NCI-H2081 (cell line): ENCODE data around the gene PITX2.

Experiments
- DNase-seq, 2 experiments: peaks; one replicate each; lab custom pipeline; 2025; lab: John Stamatoyannopoulos, UW

PITX2 gene

GRCh38 chr4:110622841-110623717 lies at the start of gene PITX2:
TSS of gene PITX2 (minus strand) at chr4:110623077. CDS start at chr4:110622460, 617 bp downstream.
- DNase-seq = no peak

GRCh38 chr4:110671679-110672078 lies 48.8 kb upstream of the PITX2 start:
- no peak for DNase-seq

DNA sequence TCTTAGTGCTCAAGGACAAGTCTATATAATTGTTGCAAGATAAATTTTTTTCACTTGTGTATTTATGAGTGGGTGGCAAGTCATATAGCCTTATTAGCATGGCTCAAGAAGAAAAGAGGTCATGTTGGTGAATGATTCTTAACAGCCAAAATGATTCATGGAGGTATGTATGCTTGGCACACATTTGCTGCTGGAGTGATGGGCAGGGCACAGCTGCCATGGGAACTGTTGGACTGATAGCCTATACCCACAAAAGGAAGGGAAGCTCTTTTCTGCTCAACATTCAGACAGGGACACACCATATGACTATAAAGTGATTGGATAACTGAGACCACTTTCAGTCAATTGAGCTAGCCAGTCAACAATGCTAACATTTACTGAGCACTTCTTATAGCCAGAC lies 46.8 kb upstream of the PITX2 start:
- no peak for DNase-seq

DNA sequence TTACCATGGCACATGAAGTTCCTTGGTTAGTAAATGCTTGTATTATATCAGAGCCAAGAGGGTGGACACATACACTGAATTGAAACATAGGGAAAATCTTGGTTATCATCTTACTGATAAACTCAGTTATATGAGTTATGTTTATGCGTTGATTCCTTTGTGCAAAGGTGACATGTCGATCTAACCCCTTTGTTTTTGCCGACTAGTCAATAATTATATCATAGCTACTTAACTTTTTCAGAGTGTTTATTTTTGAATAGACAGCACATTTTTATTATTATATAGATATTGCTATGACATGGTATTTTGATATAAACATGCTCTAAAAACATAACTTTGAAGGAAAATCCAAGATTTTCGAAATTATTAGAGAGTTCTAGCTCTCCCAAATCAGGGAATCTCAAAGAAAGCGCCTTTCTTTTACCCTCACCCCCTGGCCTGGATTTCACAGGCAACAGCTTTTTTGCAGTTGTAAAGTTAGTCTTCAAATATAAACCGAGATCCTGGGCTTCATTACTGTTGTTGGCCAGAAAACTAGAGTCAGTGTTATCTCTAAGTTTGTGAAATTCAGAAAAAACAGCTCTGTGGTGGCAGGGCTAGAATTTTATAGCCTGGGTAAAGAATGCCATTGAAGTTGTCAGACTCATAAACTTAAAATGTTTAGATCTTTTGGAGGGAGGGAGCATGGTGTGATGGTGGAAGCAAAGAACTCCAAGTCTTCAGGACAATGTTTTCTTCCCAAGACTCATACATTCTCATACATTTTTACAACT lies 45.8 kb upstream of the PITX2 start:
- DNase-seq = no peak

DNA sequence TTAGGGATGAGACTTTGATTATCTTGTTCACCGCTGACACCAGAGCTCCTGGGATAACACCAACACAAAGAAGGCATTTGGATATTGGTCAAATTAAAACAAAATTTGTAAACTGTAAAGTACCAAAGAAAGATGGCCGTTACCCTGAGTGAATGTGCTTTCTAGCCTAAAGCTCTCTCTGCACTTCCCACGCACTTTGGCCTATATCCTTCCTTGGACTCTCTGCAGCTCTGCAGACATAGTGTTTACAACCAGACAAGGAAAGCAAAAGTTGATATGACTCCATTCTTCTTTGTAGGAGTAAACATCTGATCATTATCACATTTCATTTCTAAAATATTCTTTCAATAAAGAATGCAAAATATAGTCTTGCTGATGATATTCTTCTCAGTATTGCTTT lies 44.8 kb upstream of the PITX2 start:
- DNase-seq = no peak

GRCh38 chr4:110666030-110666429 lies 43.2 kb upstream of the PITX2 start:
- no peak for DNase-seq

GRCh38 chr4:110663738-110664444 lies 41.0 kb upstream of the PITX2 start:
- no peak for DNase-seq

DNA sequence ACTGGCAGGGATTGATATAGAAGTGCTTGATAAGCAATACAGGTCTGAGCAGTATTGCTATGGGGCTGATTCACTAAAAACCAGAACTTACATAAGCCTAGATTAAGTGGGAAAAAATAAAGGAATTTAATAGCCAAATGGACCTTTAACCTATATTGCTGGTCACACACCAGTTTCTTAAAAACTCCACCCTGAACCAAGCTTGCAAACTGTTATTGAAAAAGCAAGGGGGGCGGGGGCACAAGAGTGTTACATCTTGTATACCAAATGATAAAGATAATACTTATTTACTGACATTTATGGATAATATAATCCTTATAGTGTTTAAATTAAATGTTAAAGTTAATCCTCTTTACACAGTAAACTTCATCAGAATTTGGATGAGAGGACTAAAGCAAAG lies 40.3 kb upstream of the PITX2 start:
- DNase-seq = no peak

DNA sequence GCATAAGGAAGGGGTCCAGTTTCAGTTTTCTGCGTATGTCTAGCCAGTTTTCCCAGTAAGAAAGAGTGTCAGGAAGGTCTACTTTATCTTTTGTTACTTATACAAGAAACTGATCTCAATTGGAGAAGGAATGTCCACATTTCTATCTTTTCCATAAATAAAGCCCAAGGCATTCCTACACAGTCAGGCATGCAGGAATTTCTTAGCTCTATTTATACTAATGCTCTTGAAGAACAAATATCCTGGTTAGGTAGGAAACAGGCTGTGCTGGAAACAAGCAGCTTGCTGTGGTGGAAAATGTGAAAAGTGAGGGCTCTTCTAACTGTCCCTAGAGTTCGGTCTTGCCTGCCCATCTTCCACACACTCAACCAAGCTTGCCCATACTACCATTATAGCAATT lies 37.9 kb upstream of the PITX2 start:
- no peak for DNase-seq

DNA sequence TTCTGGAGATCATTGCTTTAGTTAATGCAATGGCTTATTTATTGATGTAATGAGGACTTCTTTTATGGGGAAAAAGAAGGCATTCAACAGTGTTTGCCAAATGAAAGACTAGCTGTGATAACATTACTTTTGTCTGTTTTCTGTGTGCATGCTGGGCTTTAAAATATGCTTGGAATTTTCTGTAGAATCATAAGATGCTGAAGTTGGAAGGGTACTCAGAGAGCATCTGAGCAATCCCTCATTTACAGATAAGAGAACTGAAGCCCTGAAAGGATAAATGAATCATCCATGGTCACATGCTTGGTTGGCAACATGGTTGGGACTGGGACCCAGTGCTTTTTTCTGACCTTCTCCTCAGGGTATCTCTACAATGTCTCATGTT lies 31.4 kb upstream of the PITX2 start:
- DNase-seq = no peak

DNA sequence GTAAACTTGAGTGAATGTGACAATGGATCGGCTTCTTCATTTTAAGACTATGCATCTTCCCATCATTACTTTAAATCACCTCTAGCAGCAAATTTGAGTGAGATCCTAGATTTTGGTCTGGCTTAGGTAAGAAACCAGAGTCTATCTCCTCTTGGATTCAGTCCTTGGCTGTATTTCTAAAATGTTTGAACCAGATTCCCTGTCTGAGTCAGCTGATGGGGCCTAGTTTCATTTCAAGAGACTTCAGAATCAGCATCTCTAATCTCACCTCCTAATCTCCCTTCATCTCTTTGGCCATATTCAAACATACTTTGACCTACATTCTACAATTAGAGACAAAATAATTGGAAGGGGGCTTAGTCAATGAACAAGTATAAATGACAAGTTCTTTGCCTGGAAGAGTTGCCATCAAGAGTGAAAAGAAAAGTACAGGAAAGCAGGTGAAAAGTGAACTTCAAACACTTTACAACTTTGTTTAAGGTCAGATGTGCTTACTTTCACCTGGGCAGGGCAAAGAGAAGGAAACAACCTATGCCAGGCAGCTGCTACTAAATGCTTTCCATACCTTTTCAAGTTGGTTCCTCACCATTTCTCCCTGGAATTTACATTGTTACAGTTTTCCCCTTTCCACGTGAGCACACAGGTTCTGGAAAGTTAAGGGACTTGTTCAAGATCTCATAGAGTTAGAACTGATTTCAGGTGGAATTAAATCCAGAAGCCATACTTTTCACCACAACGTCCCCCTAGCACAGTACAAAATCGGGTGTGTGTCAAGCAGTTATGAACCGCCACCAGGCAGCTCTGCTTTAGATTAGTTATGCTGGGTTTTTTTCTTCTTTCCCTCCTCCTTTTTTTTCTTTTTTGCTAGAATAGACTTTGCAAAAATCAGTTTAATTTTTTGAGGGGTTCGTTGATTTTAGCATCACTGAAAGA lies 30.7 kb upstream of the PITX2 start:
- no peak for DNase-seq

- DNase-seq = no peak
Measured at GRCh38 chr4:110644008-110644407, 21.1 kb upstream of the PITX2 start.

- DNase-seq = no peak
Measured at GRCh38 chr4:110643096-110643495, 20.2 kb upstream of the PITX2 start.

DNA sequence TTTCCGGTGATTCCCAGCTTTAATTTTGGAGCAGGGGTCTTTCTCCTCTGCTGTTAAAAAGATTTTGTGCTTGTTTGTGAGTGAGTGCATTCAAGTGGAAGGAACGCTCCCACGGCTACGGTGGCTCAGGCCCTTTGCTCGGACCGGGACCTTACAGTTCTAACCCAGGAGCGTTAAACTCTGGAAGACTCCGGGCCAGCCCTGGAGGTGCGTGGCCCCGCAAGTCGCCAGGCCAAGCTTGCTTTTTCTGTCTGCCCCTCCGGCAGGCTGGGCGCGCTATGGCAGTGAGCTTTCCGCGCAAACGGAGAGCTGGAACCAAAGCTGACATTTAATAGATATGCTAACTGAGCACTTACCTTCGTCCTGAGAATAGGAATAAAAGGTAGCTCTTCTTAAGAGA lies 18.3 kb upstream of the PITX2 start:
- DNase-seq = no peak

DNA sequence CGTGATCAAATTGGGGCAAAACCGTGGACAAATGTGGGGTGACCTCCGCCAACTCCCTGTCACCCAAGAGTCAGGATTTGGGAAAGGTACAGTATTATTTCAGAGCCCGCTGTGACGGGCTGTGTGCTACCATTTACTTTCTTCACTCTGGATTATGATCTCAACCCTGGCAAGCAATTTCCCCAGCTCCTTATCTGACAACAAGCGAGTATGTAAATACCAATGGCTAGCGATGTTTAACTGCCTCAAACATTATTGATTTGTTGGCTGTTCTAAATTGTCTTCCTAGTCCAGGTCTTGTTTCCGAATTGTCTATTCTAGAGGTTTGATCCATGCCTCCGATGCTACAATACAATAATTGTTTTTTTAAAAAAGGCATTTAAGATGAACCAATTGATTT lies 17.7 kb upstream of the PITX2 start:
- no peak for DNase-seq

DNA sequence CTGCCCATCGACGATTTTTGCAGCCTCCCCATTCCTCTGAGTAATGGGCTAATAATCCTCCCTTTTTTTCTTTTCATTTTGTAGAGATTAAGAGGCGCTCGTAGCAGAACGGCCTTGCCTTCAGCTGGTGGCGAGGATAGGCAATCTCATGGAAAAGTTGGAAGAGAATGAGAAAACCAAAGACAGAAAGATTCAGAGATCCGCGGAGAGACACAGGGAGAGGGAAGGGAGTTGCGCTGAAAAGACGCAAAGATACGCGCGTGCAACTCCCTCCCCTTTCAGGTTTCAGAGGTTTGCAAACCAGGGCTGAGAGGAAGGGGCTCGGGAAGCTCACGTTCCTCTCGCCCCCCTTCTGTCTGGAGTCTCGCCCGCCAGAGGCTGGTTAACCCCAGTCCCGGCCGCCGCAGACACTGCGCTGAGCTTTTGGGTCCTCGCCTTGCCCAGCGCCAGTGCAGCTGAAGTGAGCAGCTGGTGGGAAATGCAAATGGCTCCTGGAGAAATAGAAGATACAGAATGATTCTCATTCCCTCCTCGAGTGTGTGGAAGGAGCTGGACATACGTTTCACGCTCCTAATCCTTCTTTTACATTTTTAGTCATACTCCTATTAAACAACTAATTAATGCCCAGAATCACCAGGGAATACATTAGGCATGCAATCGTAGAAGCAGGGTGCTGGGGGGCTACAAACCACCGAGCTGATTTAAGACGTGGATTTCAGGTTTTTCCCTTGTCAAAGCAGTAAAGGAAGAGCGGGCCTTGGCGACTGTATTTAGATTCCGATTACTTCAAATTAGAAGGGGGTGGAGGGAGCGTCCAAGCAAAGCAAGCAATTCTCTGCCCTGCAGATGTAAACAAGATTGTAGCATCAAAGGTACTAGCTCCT lies 16.6 kb upstream of the PITX2 start:
- DNase-seq = no peak

- DNase-seq = no peak
Measured at GRCh38 chr4:110638089-110638746, 15.3 kb upstream of the PITX2 start.

DNA sequence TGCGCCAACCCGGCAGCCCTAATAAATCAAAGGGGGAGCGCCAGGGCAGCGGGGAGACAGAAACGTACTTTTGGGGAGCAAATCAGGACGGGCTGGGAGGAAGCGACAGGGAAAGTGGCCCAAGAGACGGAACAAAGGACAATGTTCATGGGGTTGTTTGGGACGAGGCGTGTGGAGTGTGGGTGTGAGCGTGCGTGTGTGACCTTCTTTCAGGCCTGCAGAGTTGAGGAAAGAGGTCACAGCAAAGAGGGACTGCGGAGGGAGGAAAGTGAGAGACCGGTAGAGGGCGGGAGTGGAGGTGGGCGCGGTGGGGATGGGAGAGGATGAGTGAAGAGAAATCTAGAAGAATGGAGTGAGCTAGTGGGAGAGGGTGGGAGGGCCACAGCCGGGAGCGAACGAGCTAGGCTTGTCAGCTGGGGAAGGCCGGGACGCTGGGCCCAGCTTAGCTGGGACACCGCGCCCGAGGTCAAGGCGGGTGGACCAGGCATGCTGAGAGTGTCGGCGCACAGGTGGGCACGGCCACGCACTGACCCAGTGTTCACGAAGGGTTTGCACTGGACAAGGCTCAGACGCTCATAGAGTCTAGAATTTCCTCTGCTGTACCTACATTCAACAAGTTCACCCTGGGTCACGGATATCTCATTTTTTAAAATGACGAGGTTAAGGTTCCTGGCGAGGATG lies 14.7 kb upstream of the PITX2 start:
- DNase-seq = no peak

DNA sequence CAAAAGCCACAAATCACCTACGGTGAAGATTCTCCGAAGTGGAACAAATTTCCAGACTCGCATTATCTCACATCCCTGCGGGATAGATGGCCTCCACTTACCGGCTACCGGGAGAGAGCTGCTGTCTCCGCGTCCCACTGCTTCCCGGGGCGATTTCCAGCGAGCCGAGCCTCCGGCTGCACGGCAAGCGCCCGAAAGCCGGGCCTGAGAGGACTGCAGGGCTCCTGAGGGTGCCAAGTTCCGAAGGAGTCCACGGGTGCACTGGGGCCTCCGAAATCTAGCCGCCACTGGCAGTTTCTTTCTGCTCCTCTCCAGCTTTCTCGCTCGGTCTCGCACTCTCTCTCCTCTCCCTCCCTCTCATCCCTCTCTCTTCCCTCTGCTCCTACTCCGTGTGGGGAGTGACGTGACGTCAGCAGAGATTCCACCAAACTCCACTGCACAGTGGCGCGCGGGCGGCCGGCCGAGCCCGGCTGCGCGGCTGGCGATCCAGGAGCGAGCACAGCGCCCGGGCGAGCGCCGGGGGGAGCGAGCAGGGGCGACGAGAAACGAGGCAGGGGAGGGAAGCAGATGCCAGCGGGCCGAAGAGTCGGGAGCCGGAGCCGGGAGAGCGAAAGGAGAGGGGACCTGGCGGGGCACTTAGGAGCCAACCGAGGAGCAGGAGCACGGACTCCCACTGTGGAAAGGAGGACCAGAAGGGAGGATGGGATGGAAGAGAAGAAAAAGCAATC lies 14.0 kb upstream of the PITX2 start:
- DNase-seq = no peak
